MCF 10A (cell line): ENCODE results near the gene MAP3K19. TPM values are rescaled to one million over a fixed set of nuclear protein-coding genes. Genes with fewer than 3 reads are reported as not detected.

ENCODE experiments used
- BruUV-seq: library from RNA; stranded (reverse); fragments of 400-500 nt; replicated peaks from 2 replicates; lab custom pipeline; 2021; lab: Mats Ljungman, UMichigan
- CTCF ChIA-PET: fragments of 300-600 bp; sonication (Branson Sonifier 250); formaldehyde crosslinking; extraction: SDS; loops from one replicate; lab custom pipeline; 2021; ENCODE audit warnings: antibody characterized with exemption, inconsistent platforms; lab: Yijun Ruan, JAX
- POLR2A ChIA-PET: fragments of 300-600, 350-650 bp; sonication (Branson Sonifier 250); formaldehyde crosslinking; extraction: SDS; loops from one replicate; lab custom pipeline; 2020; ENCODE audit warnings: antibody characterized with exemption, inconsistent platforms; lab: Yijun Ruan, JAX
- DNase-seq: peaks from one replicate; pipeline ENCODE4 v3.0.0-alpha.2; 2018; ENCODE audit not compliant: unreplicated experiment
- H3K27ac Mint-ChIP-seq: one replicate; pipeline ENCODE4 v1.8.0; 2022; ENCODE audit warnings: mild to moderate bottlenecking, low read depth, mixed read lengths; ENCODE audit not compliant: unreplicated experiment
- H3K27me3 Mint-ChIP-seq: one replicate; pipeline ENCODE4 v1.8.0; 2022; ENCODE audit warnings: mixed read lengths; ENCODE audit not compliant: insufficient read depth, unreplicated experiment
- H3K36me3 Mint-ChIP-seq: one replicate; pipeline ENCODE4 v1.8.0; 2022; ENCODE audit warnings: mild to moderate bottlenecking, moderate library complexity, mixed read lengths; ENCODE audit not compliant: insufficient read depth, unreplicated experiment
- H3K4me1 Mint-ChIP-seq: one replicate; pipeline ENCODE4 v1.8.0; 2022; ENCODE audit warnings: mixed read lengths; ENCODE audit not compliant: insufficient read depth, unreplicated experiment
- H3K4me3 Mint-ChIP-seq: one replicate; pipeline ENCODE4 v1.8.0; 2022; ENCODE audit warnings: mild to moderate bottlenecking, moderate library complexity, mixed read lengths; ENCODE audit not compliant: unreplicated experiment
- H3K9me3 Mint-ChIP-seq: one replicate; pipeline ENCODE4 v1.8.0; 2022; ENCODE audit warnings: mixed read lengths; ENCODE audit not compliant: unreplicated experiment
- intact Hi-C: fragments of 100-400 bp; cut with micrococcal nuclease; formaldehyde crosslinking; loops from 2 replicates; pipeline ENCODE4 v1.14.1; 2022
- total RNA-seq: library from RNA; stranded (reverse); gene quantifications from 2 replicates; pipeline ENCODE4 v1.2.3, GENCODE V29; 2022
- TF ChIP-seq, protein P1 (sequence below): fragments of 200-600 bp; IDR thresholded peaks from one replicate; pipeline ENCODE4 v1.8.0; 2022; ENCODE audit warnings: antibody characterized with exemption, mild to moderate bottlenecking; ENCODE audit not compliant: unreplicated experiment

Gene MAP3K19
- total RNA-seq, 1 experiment from 2014 or later = not detected

DNA sequence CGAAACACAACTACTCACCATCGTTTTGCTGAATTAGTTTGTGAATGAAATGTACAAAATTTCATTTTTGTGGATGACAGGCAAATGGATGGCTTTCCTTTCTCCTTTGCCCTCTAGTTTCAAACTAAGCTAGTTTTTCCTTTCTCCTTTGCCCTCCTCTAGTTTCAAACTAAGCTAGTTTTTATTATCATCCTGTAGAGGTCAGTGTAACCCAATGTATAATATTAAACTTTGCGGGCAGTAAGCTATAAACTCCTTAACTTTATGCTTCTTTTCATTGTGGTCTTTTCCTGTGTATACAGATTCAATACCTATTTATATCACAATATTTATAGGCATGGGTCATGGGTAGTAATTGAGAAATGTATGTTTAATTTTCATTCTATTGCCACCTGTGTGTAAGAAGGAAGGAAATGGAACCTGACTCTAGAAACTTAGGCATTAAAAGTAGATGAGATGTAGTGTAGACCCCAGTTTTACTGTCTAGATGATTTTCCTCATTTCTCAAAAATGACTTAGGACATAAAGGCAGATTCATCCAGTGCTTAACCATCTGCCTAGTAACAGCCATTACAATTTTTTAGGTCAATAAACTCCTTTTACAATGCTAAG is 58.1 kb downstream of the MAP3K19 start:
- ChIA-PET POLR2A (interaction anchor here (0.5 to 1.4 kb wide), 7 partner anchors 8 to 805 kb away, joined by 3 to 5 read pairs (median 3); partner anchors contain the start of gene UBXN4), CTCF (interaction anchor here (0.5 to 3.1 kb wide), 24 partner anchors 10 to 1094 kb away, joined by 3 to 24 read pairs (median 3); no protein-coding TSS in a partner anchor)
- intact Hi-C loops = loop anchor here (2.0 to 5.0 kb wide), 3 partner anchors 808 to 1388 kb away; no protein-coding TSS in a partner anchor
- Mint-ChIP-seq H3K27me3 (peaks cover 50% of the 10 kb centered on the region), H3K4me3 (no peak overlapping the region), H3K36me3 (no peaks in the 10 kb centered on the region), H3K9me3 (no peaks in the 10 kb centered on the region), H3K27ac (no peak overlapping the region), H3K4me1 (no peaks in the 10 kb centered on the region)
- TF ChIP-seq, protein P1, sequence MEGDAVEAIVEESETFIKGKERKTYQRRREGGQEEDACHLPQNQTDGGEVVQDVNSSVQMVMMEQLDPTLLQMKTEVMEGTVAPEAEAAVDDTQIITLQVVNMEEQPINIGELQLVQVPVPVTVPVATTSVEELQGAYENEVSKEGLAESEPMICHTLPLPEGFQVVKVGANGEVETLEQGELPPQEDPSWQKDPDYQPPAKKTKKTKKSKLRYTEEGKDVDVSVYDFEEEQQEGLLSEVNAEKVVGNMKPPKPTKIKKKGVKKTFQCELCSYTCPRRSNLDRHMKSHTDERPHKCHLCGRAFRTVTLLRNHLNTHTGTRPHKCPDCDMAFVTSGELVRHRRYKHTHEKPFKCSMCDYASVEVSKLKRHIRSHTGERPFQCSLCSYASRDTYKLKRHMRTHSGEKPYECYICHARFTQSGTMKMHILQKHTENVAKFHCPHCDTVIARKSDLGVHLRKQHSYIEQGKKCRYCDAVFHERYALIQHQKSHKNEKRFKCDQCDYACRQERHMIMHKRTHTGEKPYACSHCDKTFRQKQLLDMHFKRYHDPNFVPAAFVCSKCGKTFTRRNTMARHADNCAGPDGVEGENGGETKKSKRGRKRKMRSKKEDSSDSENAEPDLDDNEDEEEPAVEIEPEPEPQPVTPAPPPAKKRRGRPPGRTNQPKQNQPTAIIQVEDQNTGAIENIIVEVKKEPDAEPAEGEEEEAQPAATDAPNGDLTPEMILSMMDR = peak; percentile 46
- DNase-seq = peak; percentile 46
- no TSS peak for BruUV-seq

DNA sequence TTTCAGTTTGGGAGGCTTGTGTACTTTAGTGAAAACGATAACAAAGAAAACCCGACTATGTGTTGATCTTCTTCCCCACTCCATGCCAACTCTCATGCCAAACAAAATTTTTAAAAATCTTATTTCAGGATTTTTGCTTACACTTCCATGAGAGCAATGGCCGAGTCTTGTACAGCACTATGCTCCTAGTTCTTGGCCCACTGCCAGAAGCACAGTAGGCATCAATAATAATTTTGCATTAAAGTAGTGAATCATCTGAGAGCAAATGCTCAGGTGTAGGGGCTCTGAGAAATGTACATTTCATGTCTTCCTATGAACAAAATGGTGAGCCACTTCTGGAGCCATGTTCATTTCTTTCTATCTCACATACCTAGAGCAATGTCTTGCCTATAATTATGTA is 62.2 kb downstream of the MAP3K19 start:
- ChIA-PET POLR2A (no interaction called here), CTCF (interaction anchor here (0.5 kb wide), 1 partner anchor 785 kb away, joined by 3 read pairs; no protein-coding TSS in a partner anchor)
- no TSS peak for BruUV-seq
- TF ChIP-seq, protein P1 = no peak
- Mint-ChIP-seq H3K4me3 (no peak overlapping the region), H3K9me3 (no peaks in the 10 kb centered on the region), H3K27me3 (peaks cover 33% of the 10 kb centered on the region), H3K4me1 (no peaks in the 10 kb centered on the region), H3K36me3 (no peaks in the 10 kb centered on the region), H3K27ac (no peak overlapping the region)
- DNase-seq = peak; percentile 18
- intact Hi-C loops = loop anchor here (5.0 kb wide), 2 partner anchors 812 to 1392 kb away; no protein-coding TSS in a partner anchor

DNA sequence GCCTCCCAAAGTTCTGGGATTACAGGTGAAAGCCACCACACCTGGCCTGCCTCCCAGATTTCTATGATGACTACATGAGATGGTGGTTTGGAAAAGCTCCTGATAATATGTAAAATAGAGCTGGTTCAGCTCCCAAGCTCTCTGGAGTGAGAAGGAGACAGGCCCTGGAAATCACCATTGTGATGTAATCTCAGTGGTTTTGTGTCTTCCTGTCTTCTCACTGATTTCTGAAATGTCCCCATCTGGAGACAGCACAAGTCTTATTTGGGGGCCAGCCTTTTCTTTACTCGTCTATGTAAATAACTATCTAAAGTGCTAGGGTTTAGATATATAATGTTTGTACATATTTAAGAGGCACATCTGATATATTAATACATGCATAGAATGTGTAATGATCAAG is 64.6 kb downstream of the MAP3K19 start:
- no peaks in the 10 kb centered on the region for H3K36me3 Mint-ChIP-seq
- ChIA-PET CTCF (interaction anchor here (0.5 kb wide), 1 partner anchor 19 kb away, joined by 3 read pairs; no protein-coding TSS in a partner anchor), POLR2A (no interaction called here)
- no peak overlapping the region for H3K4me3 Mint-ChIP-seq
- no peaks in the 10 kb centered on the region for H3K9me3 Mint-ChIP-seq
- TF ChIP-seq, protein P1 = no peak
- H3K27me3 Mint-ChIP-seq = peaks cover 15% of the 10 kb centered on the region
- H3K27ac Mint-ChIP-seq = no peak overlapping the region
- no peak for DNase-seq
- intact Hi-C loops = no loop called here
- no TSS peak for BruUV-seq
- peaks cover 5% of the 10 kb centered on the region for H3K4me1 Mint-ChIP-seq

DNA sequence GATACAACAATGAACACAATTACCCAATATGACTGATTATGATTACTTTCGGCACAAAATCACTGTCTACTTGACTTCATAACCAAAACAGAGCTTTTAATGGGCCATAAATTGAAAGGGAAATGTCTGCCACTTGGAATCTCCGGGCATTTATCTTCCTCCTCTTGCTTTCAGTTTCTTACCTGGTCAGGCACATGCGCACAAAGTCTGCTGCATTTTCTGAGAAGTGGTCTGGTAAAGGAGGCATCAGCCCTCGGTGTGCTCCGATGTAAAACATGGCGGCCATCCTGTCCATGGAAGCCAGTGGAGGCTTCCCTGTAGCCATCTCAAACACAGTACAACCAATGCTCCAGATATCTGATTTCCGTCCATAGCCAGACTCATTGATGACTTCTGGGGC is 66.6 kb downstream of the MAP3K19 start:
- H3K4me1 Mint-ChIP-seq = peaks cover 5% of the 10 kb centered on the region
- TF ChIP-seq, protein P1 = no peak
- POLR2A ChIA-PET = no interaction called here
- H3K9me3 Mint-ChIP-seq = no peaks in the 10 kb centered on the region
- BruUV-seq = no TSS peak
- CTCF ChIA-PET = interaction anchor here (1.1 kb wide), 1 partner anchor 24 kb away, joined by 6 read pairs; no protein-coding TSS in a partner anchor
- H3K4me3 Mint-ChIP-seq = no peak overlapping the region
- H3K36me3 Mint-ChIP-seq = no peaks in the 10 kb centered on the region
- intact Hi-C loops = no loop called here
- DNase-seq = no peak
- H3K27ac Mint-ChIP-seq = no peak overlapping the region
- no peaks in the 10 kb centered on the region for H3K27me3 Mint-ChIP-seq
